Activated CD4-positive, alpha-beta T cell treated with anti-CD3 and anti-CD28 coated beads for 24 hours (primary cell): ENCODE measurements around the gene PGBD4.
"Not testable (repeated sequence)": the region's sequence is repeated elsewhere in the genome, so short reads cannot be mapped to it uniquely, and the experiment has no call there.

Experiments used
- DNase-seq, 2 donors: peaks; one replicate each; pipeline ENCODE4 v3.0.0-alpha.2; 2020; ENCODE audit warnings: low read depth in 2 of 2

The PGBD4 gene

GRCh38 chr15:34114215-34114614 lies 12.3 kb downstream of the PGBD4 start:
- DNase-seq = no peak

DNA sequence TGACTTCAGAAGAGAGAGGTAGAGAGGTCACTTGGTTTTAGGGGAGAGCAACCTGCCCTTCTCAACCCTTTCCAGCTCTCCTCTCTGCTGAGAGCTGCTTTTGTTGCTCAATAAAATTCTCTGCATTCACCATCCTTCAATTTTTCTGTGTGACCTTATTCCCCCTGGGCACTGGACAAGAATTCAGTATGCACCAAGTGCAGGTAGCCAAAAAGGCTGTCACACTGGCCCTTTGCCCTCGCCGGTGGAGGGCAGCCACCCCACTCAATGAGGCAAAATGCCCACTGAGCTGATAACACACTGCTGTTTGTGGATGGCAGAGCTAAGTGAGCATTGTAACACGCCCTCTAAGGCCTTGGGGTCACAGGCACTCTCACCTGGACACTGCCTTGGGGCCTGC lies 12.9 kb downstream of the PGBD4 start:
- DNase-seq = no peak

- no peak for DNase-seq
Measured at GRCh38 chr15:34116620-34117019, 14.7 kb downstream of the PGBD4 start.

DNA sequence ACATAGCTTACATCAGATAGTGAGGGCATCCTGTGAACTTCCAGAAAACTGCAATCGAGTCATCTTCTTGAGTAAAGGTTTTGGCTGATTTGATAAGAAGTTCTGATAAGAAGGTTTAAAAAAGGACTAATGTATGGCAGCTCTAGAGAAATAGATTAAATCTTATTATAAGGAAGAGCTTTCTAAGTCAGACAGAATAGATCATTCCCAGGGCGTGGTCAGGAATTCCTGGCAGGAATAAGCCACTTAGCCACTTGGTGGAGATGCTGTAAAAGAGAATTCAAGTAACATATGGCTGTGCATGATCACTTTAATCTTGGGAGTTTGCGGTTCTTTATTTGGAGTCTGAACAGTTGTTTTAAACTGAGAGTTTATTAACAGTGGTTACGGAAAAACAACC lies 17.4 kb downstream of the PGBD4 start:
- DNase-seq = no peak

DNA sequence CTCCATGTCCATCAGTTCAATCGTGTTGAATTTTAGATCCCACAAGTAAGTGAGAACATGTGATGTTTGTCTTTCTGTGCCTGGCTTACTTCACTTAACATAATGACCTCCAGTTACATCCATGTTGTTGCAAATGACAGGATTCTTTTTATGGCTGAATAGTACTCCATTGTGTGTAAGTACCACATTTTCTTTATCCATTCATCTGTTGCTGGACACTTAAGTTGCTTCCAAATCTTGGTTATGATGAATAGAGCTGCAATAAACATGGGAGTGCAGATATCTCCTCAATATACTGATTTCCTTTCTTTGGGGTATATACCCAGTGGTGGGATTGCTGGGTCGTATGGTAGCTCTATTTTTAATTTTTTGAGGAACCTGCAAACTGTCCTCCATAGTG lies 18.5 kb downstream of the PGBD4 start:
- DNase-seq = not testable (repeated sequence)

DNA sequence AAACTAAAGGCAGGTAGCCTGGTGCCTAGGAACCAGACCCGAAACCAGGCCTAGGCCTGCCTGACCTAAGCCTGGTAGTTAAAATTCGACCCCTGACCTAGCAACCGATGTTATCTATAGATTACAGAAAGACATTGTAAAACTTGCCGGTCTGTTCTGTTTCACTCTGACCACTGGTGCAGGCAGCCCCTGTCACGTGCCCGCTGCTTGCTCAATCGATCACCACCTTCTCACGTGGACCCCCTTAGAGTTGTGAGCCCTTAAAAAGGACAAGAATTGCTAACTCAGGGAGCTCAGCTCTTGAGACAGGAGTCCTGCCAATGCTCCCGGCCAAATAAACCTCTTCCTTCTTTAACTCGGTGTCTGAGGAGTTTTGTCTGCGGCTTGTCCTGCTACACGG lies 19.9 kb downstream of the PGBD4 start:
- not testable (repeated sequence) for DNase-seq

GRCh38 chr15:34122771-34123183 lies 20.9 kb downstream of the PGBD4 start:
- DNase-seq = no peak

GRCh38 chr15:34124651-34125050 lies 22.8 kb downstream of the PGBD4 start:
- DNase-seq = no peak

GRCh38 chr15:34125945-34126344 lies 24.1 kb downstream of the PGBD4 start:
- no peak for DNase-seq

DNA sequence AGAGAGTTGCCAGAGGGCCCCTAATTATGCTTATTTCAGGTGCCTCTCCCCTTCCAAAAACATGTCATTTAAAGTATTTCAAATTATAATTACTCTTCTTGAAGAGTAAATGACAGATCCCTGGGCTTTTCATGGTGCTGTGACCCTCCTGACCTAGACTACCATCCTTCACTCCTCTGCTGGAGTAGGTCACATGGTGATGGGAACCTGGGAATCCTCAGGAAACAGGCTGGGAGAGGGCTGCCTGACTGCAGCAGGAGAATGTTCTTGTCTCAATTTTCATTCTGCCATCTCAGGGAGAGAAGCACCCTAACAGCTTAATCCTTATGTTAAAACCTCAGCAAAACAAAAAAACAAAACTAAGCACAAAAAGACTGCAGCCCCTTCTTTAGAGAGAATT lies 24.6 kb downstream of the PGBD4 start:
- DNase-seq = no peak

- DNase-seq = no peak
Measured at GRCh38 chr15:34128898-34129297, 27.0 kb downstream of the PGBD4 start.

- no peak for DNase-seq
Measured at GRCh38 chr15:34132881-34133280, 31.0 kb downstream of the PGBD4 start.

- no peak for DNase-seq
Measured at GRCh38 chr15:34133511-34133910, 31.6 kb downstream of the PGBD4 start.

- DNase-seq = no peak
Measured at GRCh38 chr15:34147371-34148140, 45.7 kb downstream of the PGBD4 start.

- no peak for DNase-seq
Measured at GRCh38 chr15:34154725-34155204, 52.9 kb downstream of the PGBD4 start.

GRCh38 chr15:34155859-34156258 lies 54.0 kb downstream of the PGBD4 start:
- no peak for DNase-seq
